ENCODE data around the gene APIP.

APIP gene

GRCh38 chr11:34836958-34837856 is 79.0 kb downstream of the APIP start:
- DNase-seq, result no peak

- no peak for DNase-seq
Measured at GRCh38 chr11:34833602-34834001, 82.6 kb downstream of the APIP start.
